Loucy (cell line): Measurements from ENCODE around the gene SPPL3.

Experiments
- EZH2phosphoT487 ChIP-seq: fragments of 200-600 bp; IDR thresholded peaks from 2 replicates; pipeline ENCODE4 v1.6.1; 2018; ENCODE audit warnings: antibody characterized with exemption, mild to moderate bottlenecking, moderate library complexity, borderline replicate concordance
- TF ChIP-seq, protein P1 (sequence below): fragments of 200-600 bp; sonication (generic); conservative IDR thresholded peaks from 2 replicates; pipeline ENCODE4 v1.5.1; 2014; ENCODE audit warnings: mild to moderate bottlenecking, antibody characterized with exemption, low read length

DNA sequence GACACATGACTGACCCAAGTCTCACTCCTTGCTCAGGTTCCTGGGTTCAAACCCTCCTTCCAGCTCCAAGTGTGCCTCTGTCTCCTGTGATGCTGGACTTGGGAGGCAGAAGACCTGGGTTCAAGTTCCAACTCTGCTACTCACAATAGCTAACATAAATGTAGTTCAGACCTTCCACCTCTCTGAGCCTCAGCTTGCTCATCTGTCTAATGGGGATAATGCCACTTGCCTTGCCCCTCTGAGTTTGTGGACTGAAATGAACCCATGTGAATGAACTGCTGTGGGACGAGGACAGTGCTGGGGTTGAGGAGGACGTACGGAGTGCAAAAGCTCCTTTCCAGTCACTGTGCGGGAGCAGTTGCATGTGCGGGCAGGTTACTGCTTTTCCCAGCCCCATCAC, 137.6 kb downstream of the SPPL3 start:
- TF ChIP-seq, protein P1, sequence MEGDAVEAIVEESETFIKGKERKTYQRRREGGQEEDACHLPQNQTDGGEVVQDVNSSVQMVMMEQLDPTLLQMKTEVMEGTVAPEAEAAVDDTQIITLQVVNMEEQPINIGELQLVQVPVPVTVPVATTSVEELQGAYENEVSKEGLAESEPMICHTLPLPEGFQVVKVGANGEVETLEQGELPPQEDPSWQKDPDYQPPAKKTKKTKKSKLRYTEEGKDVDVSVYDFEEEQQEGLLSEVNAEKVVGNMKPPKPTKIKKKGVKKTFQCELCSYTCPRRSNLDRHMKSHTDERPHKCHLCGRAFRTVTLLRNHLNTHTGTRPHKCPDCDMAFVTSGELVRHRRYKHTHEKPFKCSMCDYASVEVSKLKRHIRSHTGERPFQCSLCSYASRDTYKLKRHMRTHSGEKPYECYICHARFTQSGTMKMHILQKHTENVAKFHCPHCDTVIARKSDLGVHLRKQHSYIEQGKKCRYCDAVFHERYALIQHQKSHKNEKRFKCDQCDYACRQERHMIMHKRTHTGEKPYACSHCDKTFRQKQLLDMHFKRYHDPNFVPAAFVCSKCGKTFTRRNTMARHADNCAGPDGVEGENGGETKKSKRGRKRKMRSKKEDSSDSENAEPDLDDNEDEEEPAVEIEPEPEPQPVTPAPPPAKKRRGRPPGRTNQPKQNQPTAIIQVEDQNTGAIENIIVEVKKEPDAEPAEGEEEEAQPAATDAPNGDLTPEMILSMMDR = no peak
- TF ChIP-seq EZH2phosphoT487 = no peak
